Osteoblast (primary cell): ENCODE data around the gene CUL5. TPM values are rescaled to one million over a fixed set of nuclear protein-coding genes. Genes with fewer than 3 reads are reported as not detected.

Experiments
- DNase-seq: peaks from one replicate; pipeline ENCODE4 v3.0.0; 2011; ENCODE audit warnings: low spot score, mixed read lengths; ENCODE audit not compliant: insufficient read length; ENCODE audit errors: missing footprints
- H2AFZ ChIP-seq: 2 replicates; pipeline ENCODE4 v1.6.0; 2011; ENCODE audit warnings: mild to moderate bottlenecking, low read length
- H3K27ac ChIP-seq: 2 replicates; pipeline ENCODE4 v1.5.1; 2011; ENCODE audit warnings: mild to moderate bottlenecking, low read depth, low read length, moderate library complexity
- H3K27me3 ChIP-seq: 2 replicates; pipeline ENCODE4 v1.6.0; 2012; ENCODE audit warnings: mild to moderate bottlenecking, control low read depth, inconsistent platforms, low read length, moderate library complexity; ENCODE audit not compliant: insufficient read depth
- H3K36me3 ChIP-seq: 2 replicates; pipeline ENCODE4 v1.5.1; 2011; ENCODE audit warnings: mild to moderate bottlenecking, low read length, control low read depth, moderate library complexity; ENCODE audit not compliant: insufficient read depth
- H3K4me1 ChIP-seq: 2 replicates; pipeline ENCODE4 v1.5.1; 2011; ENCODE audit warnings: mild to moderate bottlenecking, low read length, control low read depth, moderate library complexity; ENCODE audit not compliant: insufficient read depth
- H3K4me2 ChIP-seq: 2 replicates; pipeline ENCODE4 v1.6.0; 2011; ENCODE audit warnings: mild to moderate bottlenecking, low read length; ENCODE audit not compliant: insufficient read depth
- H3K4me3 ChIP-seq: fragments of 200-600 bp; sonication (generic); 3 replicates; pipeline ENCODE4 v1.5.1; 2012; ENCODE audit warnings: mild to moderate bottlenecking, low read length, inconsistent platforms; ENCODE audit not compliant: insufficient read depth
- H3K79me2 ChIP-seq: 2 replicates; pipeline ENCODE4 v1.6.0; 2012; ENCODE audit warnings: mild to moderate bottlenecking, low read length, control low read depth, inconsistent platforms; ENCODE audit not compliant: insufficient read depth
- H3K9me3 ChIP-seq: 2 replicates; pipeline ENCODE4 v1.5.1; 2011; ENCODE audit warnings: low read depth, low read length, control low read depth
- H4K20me1 ChIP-seq: 2 replicates; pipeline ENCODE4 v1.6.0; 2012; ENCODE audit warnings: mild to moderate bottlenecking, low read length, control low read depth; ENCODE audit not compliant: insufficient read depth
- total RNA-seq: library from RNA; depleted of rRNA; stranded (reverse); fragments of >200 nt; gene quantifications from 2 replicates; pipeline ENCODE4 v1.2.3, GENCODE V29; 2012
- TF ChIP-seq, protein P1 (sequence below): IDR thresholded peaks from 2 replicates; pipeline ENCODE4 v1.5.1; 2011; ENCODE audit warnings: mild to moderate bottlenecking, low read depth, low read length, moderate library complexity; ENCODE audit errors: extremely low read depth

Gene CUL5
- total RNA-seq, 1 donor = 45.2 TPM

DNA sequence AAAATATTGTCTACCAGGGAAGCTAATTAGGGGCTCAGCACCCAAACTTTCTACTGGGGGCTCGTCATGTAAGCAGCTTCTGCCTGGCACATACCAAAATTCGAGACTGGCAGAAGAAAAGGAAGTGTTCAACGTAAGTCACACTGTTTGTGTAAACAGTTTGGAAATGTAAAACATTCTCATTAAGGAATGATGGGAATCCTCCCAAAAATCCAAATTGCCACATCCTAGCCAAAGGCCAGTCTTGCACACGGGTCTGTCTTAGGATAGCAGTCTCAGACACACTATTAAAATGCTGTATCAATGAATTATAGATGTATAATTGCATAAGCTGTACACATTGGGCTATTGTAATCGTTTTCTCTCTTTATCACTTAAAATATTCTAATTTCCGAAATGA lies 28.9 kb downstream of the CUL5 start:
- Histone ChIP-seq H3K27ac (no peak overlapping the region), H3K79me2 (peaks cover 67% of the 10 kb centered on the region), H3K9me3 (no peaks in the 10 kb centered on the region), H3K4me3 (no peak overlapping the region), H3K4me2 (no peak overlapping the region), H3K4me1 (no peaks in the 10 kb centered on the region), H3K36me3 (peaks cover 23% of the 10 kb centered on the region), H4K20me1 (peaks cover 20% of the 10 kb centered on the region), H3K27me3 (no peaks in the 10 kb centered on the region), H2AFZ (no peak overlapping the region)
- no peak for DNase-seq
- TF ChIP-seq, protein P1, sequence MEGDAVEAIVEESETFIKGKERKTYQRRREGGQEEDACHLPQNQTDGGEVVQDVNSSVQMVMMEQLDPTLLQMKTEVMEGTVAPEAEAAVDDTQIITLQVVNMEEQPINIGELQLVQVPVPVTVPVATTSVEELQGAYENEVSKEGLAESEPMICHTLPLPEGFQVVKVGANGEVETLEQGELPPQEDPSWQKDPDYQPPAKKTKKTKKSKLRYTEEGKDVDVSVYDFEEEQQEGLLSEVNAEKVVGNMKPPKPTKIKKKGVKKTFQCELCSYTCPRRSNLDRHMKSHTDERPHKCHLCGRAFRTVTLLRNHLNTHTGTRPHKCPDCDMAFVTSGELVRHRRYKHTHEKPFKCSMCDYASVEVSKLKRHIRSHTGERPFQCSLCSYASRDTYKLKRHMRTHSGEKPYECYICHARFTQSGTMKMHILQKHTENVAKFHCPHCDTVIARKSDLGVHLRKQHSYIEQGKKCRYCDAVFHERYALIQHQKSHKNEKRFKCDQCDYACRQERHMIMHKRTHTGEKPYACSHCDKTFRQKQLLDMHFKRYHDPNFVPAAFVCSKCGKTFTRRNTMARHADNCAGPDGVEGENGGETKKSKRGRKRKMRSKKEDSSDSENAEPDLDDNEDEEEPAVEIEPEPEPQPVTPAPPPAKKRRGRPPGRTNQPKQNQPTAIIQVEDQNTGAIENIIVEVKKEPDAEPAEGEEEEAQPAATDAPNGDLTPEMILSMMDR = no peak

DNA sequence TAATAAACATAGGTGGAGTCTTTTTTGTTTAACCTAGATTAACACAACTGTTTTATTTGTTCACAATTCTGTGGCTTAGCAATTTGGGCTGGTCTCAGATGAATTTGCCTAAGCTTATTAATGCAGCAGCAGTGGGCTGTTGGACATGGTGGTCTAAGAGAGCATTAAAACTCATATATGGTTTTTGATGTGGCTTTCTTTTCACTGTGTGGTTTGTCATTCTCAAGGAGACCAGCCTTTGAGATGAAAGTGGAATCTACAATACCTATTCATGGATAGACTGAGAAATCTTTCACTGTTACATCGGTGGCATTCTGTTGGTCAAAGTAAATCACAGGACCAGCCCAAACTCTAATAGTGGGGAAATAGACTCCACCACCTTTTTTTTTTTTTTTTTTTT lies 39.6 kb downstream of the CUL5 start:
- TF ChIP-seq, protein P1 = no peak
- H3K27ac ChIP-seq = no peak overlapping the region
- peaks cover 16% of the 10 kb centered on the region for H3K79me2 ChIP-seq
- no peaks in the 10 kb centered on the region for H3K27me3 ChIP-seq
- H4K20me1 ChIP-seq = peaks cover under 1% of the 10 kb centered on the region
- H3K9me3 ChIP-seq = no peaks in the 10 kb centered on the region
- H2AFZ ChIP-seq = no peak overlapping the region
- no peak for DNase-seq
- H3K4me1 ChIP-seq = no peaks in the 10 kb centered on the region
- no peak overlapping the region for H3K4me2 ChIP-seq
- peaks cover 11% of the 10 kb centered on the region for H3K36me3 ChIP-seq
- no peak overlapping the region for H3K4me3 ChIP-seq

DNA sequence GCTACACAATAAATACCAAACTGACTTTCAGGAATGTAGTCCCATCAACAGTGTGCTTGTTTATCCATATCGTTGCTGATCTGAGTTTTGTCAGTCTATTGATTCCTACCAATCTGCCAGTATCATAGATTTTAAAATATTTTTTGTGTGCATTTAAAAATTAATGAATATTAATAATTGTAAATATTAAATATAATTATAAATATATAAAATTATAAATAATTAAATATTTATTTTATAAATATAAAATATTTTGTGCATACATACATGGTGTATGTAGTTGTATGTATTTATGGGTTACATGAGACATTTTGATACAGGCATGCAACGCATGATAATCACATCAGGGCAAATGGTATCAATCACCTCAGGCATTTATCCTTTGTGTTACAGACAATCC lies 53.6 kb downstream of the CUL5 start:
- Histone ChIP-seq H4K20me1 (no peaks in the 10 kb centered on the region), H3K27me3 (no peaks in the 10 kb centered on the region), H2AFZ (no peak overlapping the region), H3K36me3 (peaks cover 10% of the 10 kb centered on the region), H3K4me1 (no peaks in the 10 kb centered on the region), H3K9me3 (no peaks in the 10 kb centered on the region), H3K79me2 (peaks cover 10% of the 10 kb centered on the region), H3K4me2 (no peak overlapping the region), H3K4me3 (no peak overlapping the region), H3K27ac (no peak overlapping the region)
- no peak for DNase-seq
- TF ChIP-seq, protein P1 = no peak

DNA sequence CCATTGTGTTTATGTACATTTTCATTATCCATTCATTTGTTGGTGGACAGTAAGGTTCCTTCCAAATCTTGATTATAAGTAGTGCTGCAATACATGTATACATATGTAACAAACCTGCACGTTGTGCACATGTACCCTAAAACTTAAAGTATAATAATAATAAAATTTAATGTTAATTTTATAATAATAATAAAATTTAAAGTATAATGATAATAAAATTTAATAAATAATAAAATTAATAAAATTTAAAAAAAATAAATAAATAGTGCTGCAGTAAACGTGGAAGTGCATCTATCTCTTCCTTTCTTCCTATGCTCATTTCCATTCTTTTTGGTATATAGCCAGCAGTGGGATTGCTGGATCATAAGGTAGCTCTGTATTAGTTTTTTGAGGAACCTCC lies 54.7 kb downstream of the CUL5 start:
- Histone ChIP-seq H3K36me3 (peaks cover 7% of the 10 kb centered on the region), H2AFZ (no peak overlapping the region), H3K9me3 (no peaks in the 10 kb centered on the region), H3K27me3 (no peaks in the 10 kb centered on the region), H3K4me1 (no peaks in the 10 kb centered on the region), H3K4me3 (no peak overlapping the region), H4K20me1 (no peaks in the 10 kb centered on the region), H3K4me2 (no peak overlapping the region), H3K27ac (no peak overlapping the region), H3K79me2 (peaks cover 10% of the 10 kb centered on the region)
- no peak for DNase-seq
- TF ChIP-seq, protein P1 = no peak
